Measurements from ENCODE around the gene MPV17.

MPV17 gene

DNA sequence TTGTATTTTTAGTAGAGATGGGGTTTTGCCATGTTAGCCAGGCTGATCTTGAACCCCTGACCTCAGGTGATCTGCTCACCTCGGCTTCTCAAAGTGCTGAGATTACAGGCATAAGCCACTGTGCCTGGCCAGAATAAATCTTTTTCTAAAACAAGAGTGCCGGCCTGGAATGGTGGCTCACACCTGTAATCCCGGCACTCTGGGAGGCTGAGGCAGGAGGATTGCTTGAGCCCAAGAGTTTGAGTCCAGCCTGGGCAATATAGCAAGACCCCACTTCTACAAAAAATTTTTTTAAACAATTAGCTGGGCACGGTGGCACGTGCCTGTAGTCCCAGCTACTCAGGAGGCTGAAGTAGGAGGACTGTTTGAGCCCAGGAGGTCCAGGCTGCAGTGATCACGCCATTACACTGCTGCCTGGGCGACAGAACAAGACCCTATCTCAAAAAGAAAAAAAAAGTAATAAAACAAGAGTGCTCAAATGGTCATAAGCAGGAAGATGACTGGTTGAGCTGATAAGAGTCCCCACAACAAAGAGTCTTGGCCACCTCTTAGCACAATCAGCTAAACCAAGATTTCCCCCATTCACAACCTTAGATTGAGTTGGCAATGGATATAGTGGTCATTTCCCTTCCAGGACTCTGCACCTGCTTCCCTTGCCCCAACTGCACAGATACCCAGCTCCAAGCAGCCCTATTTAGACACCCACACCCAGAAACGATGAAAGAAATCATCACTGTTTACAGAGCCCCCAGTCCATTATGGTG, 8.8 kb downstream of the MPV17 start:
- Histone ChIP-seq H3K4me2 (ENCODE audit: low read length) (no peak overlapping the region), H3F3A (ENCODE audit: insufficient read depth, low read length) (no peaks in the 10 kb centered on the region), H4K20me1 (ENCODE audit: insufficient read depth, low read length) (no peaks in the 10 kb centered on the region), H2AFZ (ENCODE audit: low read length) (no peak overlapping the region), H3K4me1 (ENCODE audit: insufficient read depth, low read length, severe bottlenecking) (no peaks in the 10 kb centered on the region), H3K79me2 (ENCODE audit: insufficient read depth, low read length) (no peaks in the 10 kb centered on the region), H3K36me3 (ENCODE audit: insufficient read depth, low read length) (peaks cover 29% of the 10 kb centered on the region), H3K27me3 (ENCODE audit: insufficient read depth, low read length) (no peaks in the 10 kb centered on the region), H3K4me3 (ENCODE audit: low read depth, low read length, poor library complexity, severe bottlenecking) (no peak overlapping the region), H3K27ac (ENCODE audit: low read depth, low read length, poor library complexity, severe bottlenecking) (no peak overlapping the region), H3K9ac (ENCODE audit: low read length) (no peak overlapping the region), H3K9me2 (ENCODE audit: low read depth, low read length) (no peaks in the 10 kb centered on the region), H3K9me3 (ENCODE audit: low read length) (no peaks in the 10 kb centered on the region)
- TF ChIP-seq EZH2 (IDR thresholded peaks at IDR 0.05; ENCODE audit: borderline replicate concordance, low read length) (no peak), CTCF (IDR thresholded peaks at IDR 0.05; ENCODE audit: low read length) (no peak)

DNA sequence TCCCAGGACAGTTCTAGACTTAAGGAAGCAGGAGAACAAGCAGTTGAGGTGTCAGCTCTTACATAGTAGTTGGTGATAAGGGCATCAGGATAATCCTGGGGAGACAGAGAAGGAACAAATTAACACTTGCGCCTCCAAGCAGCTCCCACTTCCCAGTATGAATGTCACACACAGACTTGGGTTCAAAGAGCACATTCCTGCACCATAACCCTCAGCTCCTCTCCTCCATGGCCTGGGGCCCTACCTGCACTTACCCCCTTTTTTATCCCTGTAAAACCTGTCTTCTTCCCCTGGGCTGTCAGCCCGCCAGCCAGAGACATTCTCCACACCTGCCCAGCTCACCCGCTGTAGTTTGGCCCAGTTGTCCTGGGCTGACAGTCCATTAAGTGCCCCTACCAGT, 10.7 kb downstream of the MPV17 start:
- Histone ChIP-seq H3K36me3 (ENCODE audit: insufficient read depth, low read length) (peaks cover 34% of the 10 kb centered on the region), H3K79me2 (ENCODE audit: insufficient read depth, low read length) (no peaks in the 10 kb centered on the region), H3K9ac (ENCODE audit: low read length) (no peak overlapping the region), H3F3A (ENCODE audit: insufficient read depth, low read length) (no peaks in the 10 kb centered on the region), H3K4me2 (ENCODE audit: low read length) (no peak overlapping the region), H4K20me1 (ENCODE audit: insufficient read depth, low read length) (no peaks in the 10 kb centered on the region), H3K9me2 (ENCODE audit: low read depth, low read length) (no peaks in the 10 kb centered on the region), H3K4me1 (ENCODE audit: insufficient read depth, low read length, severe bottlenecking) (no peaks in the 10 kb centered on the region), H3K4me3 (ENCODE audit: low read depth, low read length, poor library complexity, severe bottlenecking) (no peak overlapping the region), H3K27me3 (ENCODE audit: insufficient read depth, low read length) (no peaks in the 10 kb centered on the region), H3K27ac (ENCODE audit: low read depth, low read length, poor library complexity, severe bottlenecking) (no peak overlapping the region), H3K9me3 (ENCODE audit: low read length) (no peaks in the 10 kb centered on the region), H2AFZ (ENCODE audit: low read length) (no peak overlapping the region)
- TF ChIP-seq EZH2 (IDR thresholded peaks at IDR 0.05; ENCODE audit: borderline replicate concordance, low read length) (no peak), CTCF (IDR thresholded peaks at IDR 0.05; ENCODE audit: low read length) (no peak)

DNA sequence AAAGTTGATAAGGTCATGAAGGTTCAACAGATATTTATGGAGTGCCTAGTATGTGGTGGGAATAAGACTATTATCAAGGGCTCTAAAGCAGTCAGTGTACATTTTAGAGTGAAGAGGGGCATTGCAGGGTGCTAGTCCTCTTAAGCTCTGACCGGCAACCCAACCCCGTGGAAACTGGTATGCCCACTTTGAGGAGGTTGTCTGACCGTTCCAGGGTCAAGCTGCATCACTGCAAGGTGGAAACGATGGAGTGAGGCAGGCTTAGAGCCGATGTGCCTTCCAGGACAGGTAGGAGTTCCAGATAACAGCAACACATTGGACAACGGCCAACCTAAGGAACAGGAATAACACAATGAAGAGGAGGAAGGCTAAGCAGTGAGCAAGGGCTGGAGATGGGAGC, 13.2 kb downstream of the MPV17 start:
- Histone ChIP-seq H3K4me2 (ENCODE audit: low read length) (no peak overlapping the region), H3K27me3 (ENCODE audit: insufficient read depth, low read length) (no peaks in the 10 kb centered on the region), H4K20me1 (ENCODE audit: insufficient read depth, low read length) (no peaks in the 10 kb centered on the region), H3K4me3 (ENCODE audit: low read depth, low read length, poor library complexity, severe bottlenecking) (no peak overlapping the region), H3K9me2 (ENCODE audit: low read depth, low read length) (no peaks in the 10 kb centered on the region), H3F3A (ENCODE audit: insufficient read depth, low read length) (no peaks in the 10 kb centered on the region), H3K79me2 (ENCODE audit: insufficient read depth, low read length) (no peaks in the 10 kb centered on the region), H3K27ac (ENCODE audit: low read depth, low read length, poor library complexity, severe bottlenecking) (no peak overlapping the region), H3K36me3 (ENCODE audit: insufficient read depth, low read length) (peaks cover 25% of the 10 kb centered on the region), H3K9ac (ENCODE audit: low read length) (no peak overlapping the region), H2AFZ (ENCODE audit: low read length) (no peak overlapping the region), H3K4me1 (ENCODE audit: insufficient read depth, low read length, severe bottlenecking) (no peaks in the 10 kb centered on the region), H3K9me3 (ENCODE audit: low read length) (no peaks in the 10 kb centered on the region)
- TF ChIP-seq CTCF (IDR thresholded peaks at IDR 0.05; ENCODE audit: low read length) (no peak), EZH2 (IDR thresholded peaks at IDR 0.05; ENCODE audit: borderline replicate concordance, low read length) (no peak)
